NT2/D1 (cell line): ENCODE measurements around the gene NPY5R.

Source experiments
- SUZ12 ChIP-seq: IDR thresholded peaks from 2 replicates; pipeline ENCODE4 v1.6.1; 2011; ENCODE audit not compliant: insufficient read length, insufficient read depth; ENCODE audit errors: extremely low read depth
- YY1 ChIP-seq: IDR thresholded peaks from 2 replicates; pipeline ENCODE4 v1.6.1; 2011; ENCODE audit not compliant: insufficient read length, insufficient read depth
- ZNF274 ChIP-seq: IDR thresholded peaks from 2 replicates; pipeline ENCODE4 v1.6.1; 2011; ENCODE audit warnings: mild to moderate bottlenecking, low read depth, low read length

DNA sequence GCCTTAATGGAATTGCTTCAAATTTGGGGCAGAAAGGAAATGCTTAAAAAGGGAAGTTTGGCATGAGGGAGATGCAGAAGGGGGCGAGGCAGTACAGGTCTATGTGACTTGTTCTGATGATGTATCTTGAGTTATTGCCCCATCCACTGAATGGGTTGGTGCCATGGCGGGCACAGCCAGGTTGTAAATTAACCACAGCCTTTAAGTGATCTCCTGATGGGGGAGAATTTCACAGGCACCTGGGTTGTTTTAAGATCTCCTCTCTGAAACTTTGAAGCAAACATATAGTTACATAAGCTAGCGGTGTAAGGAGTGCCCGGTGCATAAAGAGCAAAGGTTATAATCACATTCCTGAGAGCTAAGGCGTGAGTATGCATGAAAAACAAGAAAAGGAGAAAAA, 37.0 kb downstream of the NPY5R start:
- no peak for TF ChIP-seq ZNF274
- TF ChIP-seq YY1: no peak
- no peak for TF ChIP-seq SUZ12
